ENCODE data around the gene PATZ1.

PATZ1 gene

DNA sequence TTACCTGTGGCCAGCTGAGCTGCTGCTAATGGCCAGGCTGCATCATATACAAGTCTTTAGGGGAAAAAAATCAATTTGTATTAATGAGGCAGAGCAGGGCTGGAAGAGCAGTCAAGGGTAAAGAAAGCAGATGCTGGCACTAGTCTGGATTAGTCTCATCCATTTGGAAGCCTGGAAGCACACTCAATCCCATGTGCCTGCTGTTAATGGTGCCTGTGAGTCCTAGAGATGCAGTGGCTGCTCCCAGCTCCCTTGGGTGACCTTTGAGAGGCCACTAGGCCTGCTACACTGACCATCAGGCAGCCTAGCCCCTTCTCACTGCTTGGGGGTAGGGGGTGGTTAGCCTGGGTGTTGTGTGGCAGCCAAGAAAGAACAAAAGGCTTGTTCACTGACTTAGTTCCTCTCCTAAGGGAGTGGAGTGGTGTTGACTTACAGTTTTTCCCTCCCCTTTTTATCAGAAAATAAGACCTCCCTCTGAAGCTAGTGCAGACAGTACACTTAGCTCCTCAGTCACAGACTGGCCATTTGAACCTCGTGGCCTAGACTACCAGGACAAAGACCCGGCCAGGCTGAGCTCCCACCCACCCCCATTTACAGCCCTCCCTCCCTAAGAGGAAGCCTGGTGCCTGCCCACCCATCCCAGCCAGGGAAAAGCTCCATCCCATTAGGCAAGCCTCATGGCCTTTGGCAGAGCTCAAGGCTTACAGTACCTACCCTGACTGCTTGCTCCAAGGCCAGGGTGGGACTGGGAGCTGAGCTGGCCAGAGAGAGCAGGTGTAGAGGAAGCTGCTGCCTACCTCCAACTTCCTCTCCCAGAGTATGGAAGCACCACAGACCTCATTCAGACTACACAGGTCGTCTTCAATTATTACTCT lies 61.6 kb downstream of the PATZ1 start:
- DNase-seq (ENCODE audit: low read depth in 2 of 3, low spot score in 1 of 3), result no peak

DNA sequence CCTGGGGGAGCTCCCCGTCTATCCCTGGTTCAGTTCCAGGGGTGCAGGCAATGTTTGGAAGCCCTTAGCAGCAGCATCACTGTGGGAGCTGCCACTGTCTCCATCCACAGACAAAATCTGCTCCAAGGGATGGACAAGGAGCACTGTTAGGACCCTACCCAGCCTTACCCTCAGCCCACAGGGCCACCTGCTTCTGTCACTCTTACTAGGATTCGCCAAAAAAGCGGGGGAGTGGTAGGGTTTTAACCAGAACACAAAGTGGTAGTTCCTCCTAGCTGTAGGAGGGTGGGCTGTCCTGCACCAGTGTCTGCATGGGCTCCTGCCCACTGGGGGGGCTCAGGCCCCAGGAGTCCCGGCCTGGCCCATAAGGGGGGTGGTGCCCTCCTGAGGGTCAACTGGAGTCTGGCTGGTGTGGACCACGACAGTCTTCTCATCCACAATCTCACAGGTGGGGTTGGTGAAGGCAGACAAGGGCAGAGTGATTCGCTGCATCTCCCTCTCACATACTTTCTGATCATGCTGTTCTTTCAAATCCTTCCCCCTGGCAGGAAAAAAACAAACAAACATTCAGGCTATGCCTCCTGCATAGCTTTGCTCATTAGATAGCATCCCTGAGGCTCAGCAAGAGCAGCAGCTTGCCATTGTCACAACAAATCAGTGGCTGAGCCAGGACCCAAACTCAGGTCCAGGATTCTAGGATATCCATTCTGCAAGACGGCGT lies 63.2 kb downstream of the PATZ1 start:
- DNase-seq (ENCODE audit: low read depth in 2 of 3, low spot score in 1 of 3), result no peak

DNA sequence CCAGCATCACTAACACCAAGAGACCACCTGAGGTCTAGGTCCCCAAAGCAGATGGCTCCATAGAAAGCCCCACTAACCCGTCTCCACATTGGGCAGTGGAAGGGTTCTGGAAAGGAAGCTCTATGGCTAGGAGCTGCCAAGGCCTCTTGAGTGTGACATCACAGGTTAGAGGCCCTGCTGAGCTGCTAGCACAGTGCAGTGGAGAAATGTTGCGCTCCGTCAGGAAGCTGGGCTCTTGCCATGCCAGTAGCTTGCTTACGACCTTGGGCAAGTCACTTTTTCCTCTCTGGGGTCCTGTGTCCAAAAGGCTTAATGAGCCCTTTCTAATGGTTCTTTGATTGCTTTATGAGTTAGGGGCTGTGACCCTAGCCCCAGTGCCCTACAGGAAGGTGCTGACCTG lies 64.4 kb downstream of the PATZ1 start:
- no peak for DNase-seq (ENCODE audit: low read depth in 2 of 3, low spot score in 1 of 3)

DNA sequence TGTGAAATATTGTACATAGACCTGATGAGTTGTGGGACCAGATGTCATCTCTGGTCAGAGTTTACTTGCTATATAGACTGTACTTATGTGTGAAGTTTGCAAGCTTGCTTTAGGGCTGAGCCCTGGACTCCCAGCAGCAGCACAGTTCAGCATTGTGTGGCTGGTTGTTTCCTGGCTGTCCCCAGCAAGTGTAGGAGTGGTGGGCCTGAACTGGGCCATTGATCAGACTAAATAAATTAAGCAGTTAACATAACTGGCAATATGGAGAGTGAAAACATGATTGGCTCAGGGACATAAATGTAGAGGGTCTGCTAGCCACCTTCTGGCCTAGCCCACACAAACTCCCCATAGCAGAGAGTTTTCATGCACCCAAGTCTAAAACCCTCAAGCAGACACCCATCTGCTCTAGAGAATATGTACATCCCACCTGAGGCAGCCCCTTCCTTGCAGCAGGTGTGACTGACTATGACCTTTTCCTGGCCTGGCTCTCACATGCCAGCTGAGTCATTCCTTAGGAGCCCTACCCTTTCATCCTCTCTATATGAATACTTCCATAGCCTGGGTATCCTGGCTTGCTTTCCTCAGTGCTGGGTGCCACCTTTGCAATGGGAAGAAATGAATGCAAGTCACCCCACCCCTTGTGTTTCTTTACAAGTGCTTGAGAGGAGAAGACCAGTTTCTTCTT lies 66.2 kb downstream of the PATZ1 start:
- DNase-seq (ENCODE audit: low read depth in 2 of 3, low spot score in 1 of 3), result no peak

DNA sequence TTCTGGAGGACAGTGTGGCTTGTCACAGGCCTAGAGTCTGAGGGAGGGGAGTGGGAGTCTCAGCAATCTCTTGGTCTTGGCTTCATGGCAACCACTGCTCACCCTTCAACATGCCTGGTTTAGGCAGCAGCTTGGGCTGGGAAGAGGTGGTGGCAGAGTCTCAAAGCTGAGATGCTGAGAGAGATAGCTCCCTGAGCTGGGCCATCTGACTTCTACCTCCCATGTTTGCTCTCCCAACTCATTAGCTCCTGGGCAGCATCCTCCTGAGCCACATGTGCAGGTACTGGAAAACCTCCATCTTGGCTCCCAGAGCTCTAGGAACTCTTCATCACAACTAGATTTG lies 66.8 kb downstream of the PATZ1 start:
- DNase-seq (ENCODE audit: low read depth in 2 of 3, low spot score in 1 of 3), result no peak

DNA sequence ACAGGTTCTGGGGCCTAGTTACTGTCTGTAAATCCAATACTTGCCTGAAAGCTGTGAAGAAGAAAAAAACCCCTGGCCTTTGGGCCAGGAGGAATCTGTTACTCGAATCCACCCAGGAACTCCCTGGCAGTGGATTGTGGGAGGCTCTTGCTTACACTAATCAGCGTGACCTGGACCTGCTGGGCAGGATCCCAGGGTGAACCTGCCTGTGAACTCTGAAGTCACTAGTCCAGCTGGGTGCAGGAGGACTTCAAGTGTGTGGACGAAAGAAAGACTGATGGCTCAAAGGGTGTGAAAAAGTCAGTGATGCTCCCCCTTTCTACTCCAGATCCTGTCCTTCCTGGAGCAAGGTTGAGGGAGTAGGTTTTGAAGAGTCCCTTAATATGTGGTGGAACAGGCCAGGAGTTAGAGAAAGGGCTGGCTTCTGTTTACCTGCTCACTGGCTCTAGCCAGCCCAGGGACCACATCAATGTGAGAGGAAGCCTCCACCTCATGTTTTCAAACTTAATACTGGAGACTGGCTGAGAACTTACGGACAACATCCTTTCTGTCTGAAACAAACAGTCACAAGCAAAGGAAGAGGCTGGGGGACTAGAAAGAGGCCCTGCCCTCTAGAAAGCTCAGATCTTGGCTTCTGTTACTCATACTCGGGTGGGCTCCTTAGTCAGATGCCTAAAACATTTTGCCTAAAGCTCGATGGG lies 67.4 kb downstream of the PATZ1 start:
- DNase-seq (ENCODE audit: low read depth in 2 of 3, low spot score in 1 of 3), result no peak

DNA sequence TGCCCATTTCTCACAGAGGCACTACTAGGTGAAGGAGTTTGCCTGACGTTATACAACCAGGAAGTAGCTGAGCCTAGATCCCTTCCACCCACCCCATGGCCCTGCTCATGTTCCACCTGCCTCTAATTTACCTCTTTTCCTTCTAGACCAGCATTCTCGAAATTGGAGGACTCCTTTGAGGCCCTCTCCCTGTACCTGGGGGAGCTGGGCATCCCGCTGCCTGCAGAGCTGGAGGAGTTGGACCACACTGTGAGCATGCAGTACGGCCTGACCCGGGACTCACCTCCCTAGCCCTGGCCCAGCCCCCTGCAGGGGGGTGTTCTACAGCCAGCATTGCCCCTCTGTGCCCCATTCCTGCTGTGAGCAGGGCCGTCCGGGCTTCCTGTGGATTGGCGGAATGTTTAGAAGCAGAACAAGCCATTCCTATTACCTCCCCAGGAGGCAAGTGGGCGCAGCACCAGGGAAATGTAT lies 68.0 kb downstream of the PATZ1 start:
- no peak for DNase-seq (ENCODE audit: low read depth in 2 of 3, low spot score in 1 of 3)

DNA sequence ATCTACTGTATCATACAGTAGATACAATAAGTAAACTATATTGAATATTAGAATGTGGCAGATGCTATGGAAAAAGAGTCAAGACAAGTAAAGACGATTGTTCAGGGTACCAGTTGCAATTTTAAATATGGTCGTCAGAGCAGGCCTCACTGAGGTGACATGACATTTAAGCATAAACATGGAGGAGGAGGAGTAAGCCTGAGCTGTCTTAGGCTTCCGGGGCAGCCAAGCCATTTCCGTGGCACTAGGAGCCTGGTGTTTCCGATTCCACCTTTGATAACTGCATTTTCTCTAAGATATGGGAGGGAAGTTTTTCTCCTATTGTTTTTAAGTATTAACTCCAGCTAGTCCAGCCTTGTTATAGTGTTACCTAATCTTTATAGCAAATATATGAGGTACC lies 68.4 kb downstream of the PATZ1 start:
- no peak for DNase-seq (ENCODE audit: low read depth in 2 of 3, low spot score in 1 of 3)

- DNase-seq (ENCODE audit: low read depth in 2 of 3, low spot score in 1 of 3), result no peak
Measured at GRCh38 chr22:31276426-31277167, 69.5 kb downstream of the PATZ1 start.
